MM.1S (cell line): ENCODE data around the gene SLC39A2.

Experiments used
- EZH2 ChIP-seq: fragments of 300-600 bp; sonication (generic); optimal IDR thresholded peaks from 2 replicates; pipeline ENCODE3; 2017; ENCODE audit warnings: low read depth, mild to moderate bottlenecking, antibody characterized with exemption, low read length, mixed read lengths
- TF ChIP-seq, protein P1 (sequence below): fragments of 300-600 bp; sonication (generic); IDR thresholded peaks from 2 replicates; pipeline ENCODE4 v1.5.1; 2016; ENCODE audit warnings: antibody characterized with exemption, low read length, mixed read lengths

DNA sequence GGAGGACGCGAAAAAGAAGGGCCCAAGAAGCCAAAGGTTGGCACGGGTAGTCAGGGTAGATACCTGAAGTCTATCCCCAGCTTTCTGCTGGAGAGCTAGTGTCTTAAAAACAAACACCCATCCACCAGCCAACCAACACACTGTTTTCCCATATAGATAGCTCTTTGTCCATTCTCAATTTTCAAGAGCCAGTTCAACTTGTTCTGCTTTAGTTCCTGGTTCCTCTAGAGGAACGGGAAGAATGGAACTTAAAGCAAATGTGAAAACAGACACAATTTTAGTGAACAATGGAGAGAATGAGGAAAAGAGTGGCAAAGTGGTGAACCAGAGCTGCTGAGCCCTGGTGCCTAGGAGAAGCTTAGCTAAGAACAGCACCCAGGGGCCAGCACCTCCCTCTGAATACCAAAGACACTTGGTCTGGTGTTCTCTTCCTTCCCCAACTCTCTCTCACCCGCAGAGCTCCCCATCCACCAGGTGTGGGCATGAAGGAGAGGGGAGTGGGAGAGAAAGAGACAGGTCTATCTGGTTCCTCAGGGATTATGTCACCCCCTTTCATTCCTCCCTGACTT, 22.0 kb downstream of the SLC39A2 start:
- TF ChIP-seq, protein P1, sequence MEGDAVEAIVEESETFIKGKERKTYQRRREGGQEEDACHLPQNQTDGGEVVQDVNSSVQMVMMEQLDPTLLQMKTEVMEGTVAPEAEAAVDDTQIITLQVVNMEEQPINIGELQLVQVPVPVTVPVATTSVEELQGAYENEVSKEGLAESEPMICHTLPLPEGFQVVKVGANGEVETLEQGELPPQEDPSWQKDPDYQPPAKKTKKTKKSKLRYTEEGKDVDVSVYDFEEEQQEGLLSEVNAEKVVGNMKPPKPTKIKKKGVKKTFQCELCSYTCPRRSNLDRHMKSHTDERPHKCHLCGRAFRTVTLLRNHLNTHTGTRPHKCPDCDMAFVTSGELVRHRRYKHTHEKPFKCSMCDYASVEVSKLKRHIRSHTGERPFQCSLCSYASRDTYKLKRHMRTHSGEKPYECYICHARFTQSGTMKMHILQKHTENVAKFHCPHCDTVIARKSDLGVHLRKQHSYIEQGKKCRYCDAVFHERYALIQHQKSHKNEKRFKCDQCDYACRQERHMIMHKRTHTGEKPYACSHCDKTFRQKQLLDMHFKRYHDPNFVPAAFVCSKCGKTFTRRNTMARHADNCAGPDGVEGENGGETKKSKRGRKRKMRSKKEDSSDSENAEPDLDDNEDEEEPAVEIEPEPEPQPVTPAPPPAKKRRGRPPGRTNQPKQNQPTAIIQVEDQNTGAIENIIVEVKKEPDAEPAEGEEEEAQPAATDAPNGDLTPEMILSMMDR = no peak
- no peak for TF ChIP-seq EZH2
